ENCODE measurements around the gene SDK2. TPM values are rescaled to one million over a fixed set of nuclear protein-coding genes. Genes with fewer than 3 reads are reported as not detected.

Gene SDK2
- total RNA-seq, 6 experiments from 2014 or later = 0.11 to 0.46 (median 0.25) TPM

GRCh38 chr17:73489333-73489732 lies 154.9 kb downstream of the SDK2 start:
- WGBS (ENCODE audit: insufficient coverage, low coverage, low lambda C conversion rate, missing lambda C conversion rate) = 11% methylated on average over 3 of the region's 7 CpGs
- Histone ChIP-seq H3K27me3 (no peaks in the 10 kb centered on the region), H3K4me1 (no peaks in the 10 kb centered on the region), H3K4me3 (no peak overlapping the region), H3K9me3 (no peaks in the 10 kb centered on the region), H3K36me3 (no peaks in the 10 kb centered on the region), H3K27ac (no peak overlapping the region)
- intact Hi-C loops (cut with DNase I) = no loop called here
- no peak for DNase-seq
- TF ChIP-seq CTCF (IDR thresholded peaks at IDR 0.05) (no peak), POLR2A (IDR thresholded peaks at IDR 0.05) (no peak)
- no peak for ATAC-seq

DNA sequence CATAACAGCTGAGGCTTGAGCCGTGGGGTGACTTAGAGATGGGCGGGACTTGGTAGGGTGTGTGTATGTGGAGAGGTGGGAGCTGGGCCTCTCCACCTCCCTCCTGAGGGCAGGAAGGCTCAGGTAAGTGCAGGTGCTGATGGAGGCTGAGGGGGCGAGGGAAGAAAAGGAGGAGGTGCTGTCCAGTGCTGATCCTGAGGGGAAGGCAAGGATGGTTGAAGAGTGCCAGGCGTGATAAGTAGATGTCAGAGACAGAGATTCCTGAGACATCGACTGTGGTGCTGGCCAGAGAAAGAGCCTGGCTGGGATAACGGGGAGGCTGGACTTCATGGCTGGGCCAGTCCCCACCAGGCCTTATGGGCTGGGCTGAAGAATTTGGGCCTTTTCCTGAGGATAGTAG lies 159.1 kb downstream of the SDK2 start:
- 84% methylated on average over 6 of the region's 6 CpGs for WGBS (ENCODE audit: insufficient coverage, low coverage, low lambda C conversion rate, missing lambda C conversion rate)
- ATAC-seq (no peak), DNase-seq (no peak)
- no peak for TF ChIP-seq CTCF (IDR thresholded peaks at IDR 0.05)
- TF ChIP-seq POLR2A (IDR thresholded peaks at IDR 0.05) = no peak
- no peaks in the 10 kb centered on the region for H3K4me1 ChIP-seq
- H3K9me3 ChIP-seq = no peaks in the 10 kb centered on the region
- intact Hi-C loops (cut with DNase I) = no loop called here
- H3K27ac ChIP-seq = no peak overlapping the region
- H3K4me3 ChIP-seq = no peak overlapping the region
- no peaks in the 10 kb centered on the region for H3K27me3 ChIP-seq
- H3K36me3 ChIP-seq = no peaks in the 10 kb centered on the region

DNA sequence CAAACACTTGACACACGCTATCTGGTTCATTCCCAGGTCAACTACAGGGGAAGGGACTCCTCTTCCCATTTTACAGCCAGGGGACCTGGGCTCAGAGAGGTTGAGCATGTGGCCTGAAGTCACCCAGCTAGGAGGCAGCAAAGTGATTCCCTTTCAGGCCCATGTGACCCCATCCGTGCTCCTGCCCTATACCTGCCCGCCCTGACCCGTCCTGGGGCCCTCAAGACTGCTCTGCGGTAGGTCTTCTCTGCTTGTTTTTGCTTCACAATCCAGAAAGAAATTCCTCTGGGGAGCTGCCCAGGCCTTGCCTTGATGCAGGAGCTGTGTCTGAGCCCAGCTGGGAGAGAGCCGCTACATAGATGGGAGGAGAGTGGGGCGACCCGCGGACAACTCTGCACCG lies 161.4 kb downstream of the SDK2 start:
- Histone ChIP-seq H3K9me3 (no peaks in the 10 kb centered on the region), H3K27me3 (no peaks in the 10 kb centered on the region), H3K36me3 (no peaks in the 10 kb centered on the region), H3K4me3 (no peak overlapping the region), H3K27ac (no peak overlapping the region), H3K4me1 (no peaks in the 10 kb centered on the region)
- DNase-seq (no peak), ATAC-seq (no peak)
- TF ChIP-seq CTCF (IDR thresholded peaks at IDR 0.05) = no peak
- 75% methylated on average over 6 of the region's 10 CpGs for WGBS (ENCODE audit: insufficient coverage, low coverage, low lambda C conversion rate, missing lambda C conversion rate)
- intact Hi-C loops (cut with DNase I) = no loop called here

DNA sequence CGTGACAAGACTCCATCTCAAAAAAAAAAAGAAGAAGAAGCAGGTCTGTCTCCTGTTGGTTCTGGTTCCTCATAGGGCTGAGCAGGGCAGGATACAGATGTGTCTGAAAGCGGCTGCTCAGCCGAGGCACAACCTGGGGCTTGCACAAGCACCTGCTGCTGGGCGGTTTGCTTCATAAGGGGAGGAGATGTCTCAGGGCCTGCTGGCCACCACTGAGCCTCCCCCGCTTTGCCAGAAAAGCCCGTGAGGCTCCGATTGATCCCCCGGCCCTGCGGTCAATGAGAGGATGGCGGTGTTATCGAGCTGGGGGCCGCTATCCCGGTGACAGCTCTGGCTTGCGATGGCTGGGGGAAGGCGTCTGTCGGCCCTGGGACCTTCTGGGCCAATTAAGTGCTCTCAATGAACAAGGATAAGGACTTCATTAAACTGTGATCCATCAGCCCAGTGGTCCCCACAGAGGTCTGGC lies 162.0 kb downstream of the SDK2 start:
- Histone ChIP-seq H3K27me3 (no peaks in the 10 kb centered on the region), H3K36me3 (no peaks in the 10 kb centered on the region), H3K4me3 (no peak overlapping the region), H3K9me3 (no peaks in the 10 kb centered on the region), H3K27ac (no peak overlapping the region), H3K4me1 (no peaks in the 10 kb centered on the region)
- intact Hi-C loops (cut with DNase I) = no loop called here
- no CpG with 5 or more reads among the region's 16 CpGs for WGBS (ENCODE audit: insufficient coverage, low coverage, low lambda C conversion rate, missing lambda C conversion rate)
- TF ChIP-seq POLR2A (IDR thresholded peaks at IDR 0.05) (no peak), CTCF (IDR thresholded peaks at IDR 0.05) (no peak)
- no peak for ATAC-seq
- DNase-seq = no peak

DNA sequence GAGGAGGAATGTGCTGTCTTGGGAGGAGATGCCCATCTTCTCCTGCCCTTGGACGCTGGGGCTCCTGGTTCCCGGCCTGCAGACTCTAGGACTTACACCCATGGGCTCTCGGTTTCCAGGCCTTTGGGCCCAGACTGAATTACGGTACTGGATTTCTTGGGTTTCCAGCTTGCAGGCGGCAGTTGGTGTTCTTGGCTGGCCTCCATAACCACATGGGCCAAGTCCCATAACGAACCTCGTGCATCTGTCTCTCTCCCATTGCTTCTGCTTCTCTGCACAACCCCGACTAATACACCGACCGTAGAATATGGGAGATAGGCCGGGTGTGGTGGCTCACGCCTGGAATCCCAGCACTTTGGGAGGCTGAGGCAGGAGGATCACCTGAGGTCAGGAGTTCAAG lies 162.6 kb downstream of the SDK2 start:
- Histone ChIP-seq H3K4me3 (no peak overlapping the region), H3K9me3 (no peaks in the 10 kb centered on the region), H3K36me3 (no peaks in the 10 kb centered on the region), H3K27me3 (no peaks in the 10 kb centered on the region), H3K27ac (no peak overlapping the region), H3K4me1 (no peaks in the 10 kb centered on the region)
- no peak for DNase-seq
- TF ChIP-seq POLR2A (IDR thresholded peaks at IDR 0.05) = no peak
- TF ChIP-seq CTCF (IDR thresholded peaks at IDR 0.05) = no peak
- intact Hi-C loops (cut with DNase I) = no loop called here
- WGBS (ENCODE audit: insufficient coverage, low coverage, low lambda C conversion rate, missing lambda C conversion rate) = 63% methylated on average over 8 of the region's 12 CpGs
- ATAC-seq = no peak

Measured in right lobe of liver (tissue), 6 donors.